HG02571 (cell line): Measurements from ENCODE around the gene DLEC1.
"Not testable (repeated sequence)": the region's sequence is repeated elsewhere in the genome, so short reads cannot be mapped to it uniquely, and the experiment has no call there.

ENCODE experiments used
- ATAC-seq: cut with Tn5 transposase; IDR thresholded peaks from one replicate; pipeline ENCODE4 v1.9.1; 2021; ENCODE audit warnings: mild to moderate bottlenecking, moderate library complexity; ENCODE audit not compliant: unreplicated experiment

DLEC1 gene

DNA sequence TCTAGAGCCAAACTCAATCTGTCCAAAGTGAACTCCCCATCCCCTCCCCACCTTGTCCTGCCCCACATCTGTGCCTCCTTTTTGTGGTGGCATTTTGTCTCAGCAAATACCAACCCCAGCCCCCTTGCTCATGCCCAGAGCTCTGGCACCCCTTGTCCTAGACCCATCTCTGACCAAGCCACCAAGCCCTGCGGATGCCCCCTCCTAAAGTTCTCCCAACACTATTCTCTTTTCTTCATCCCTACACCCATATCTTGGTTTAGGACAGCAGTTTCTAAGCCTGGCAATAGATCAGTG lies 80.2 kb downstream of the DLEC1 start:
- ATAC-seq = no peak

DNA sequence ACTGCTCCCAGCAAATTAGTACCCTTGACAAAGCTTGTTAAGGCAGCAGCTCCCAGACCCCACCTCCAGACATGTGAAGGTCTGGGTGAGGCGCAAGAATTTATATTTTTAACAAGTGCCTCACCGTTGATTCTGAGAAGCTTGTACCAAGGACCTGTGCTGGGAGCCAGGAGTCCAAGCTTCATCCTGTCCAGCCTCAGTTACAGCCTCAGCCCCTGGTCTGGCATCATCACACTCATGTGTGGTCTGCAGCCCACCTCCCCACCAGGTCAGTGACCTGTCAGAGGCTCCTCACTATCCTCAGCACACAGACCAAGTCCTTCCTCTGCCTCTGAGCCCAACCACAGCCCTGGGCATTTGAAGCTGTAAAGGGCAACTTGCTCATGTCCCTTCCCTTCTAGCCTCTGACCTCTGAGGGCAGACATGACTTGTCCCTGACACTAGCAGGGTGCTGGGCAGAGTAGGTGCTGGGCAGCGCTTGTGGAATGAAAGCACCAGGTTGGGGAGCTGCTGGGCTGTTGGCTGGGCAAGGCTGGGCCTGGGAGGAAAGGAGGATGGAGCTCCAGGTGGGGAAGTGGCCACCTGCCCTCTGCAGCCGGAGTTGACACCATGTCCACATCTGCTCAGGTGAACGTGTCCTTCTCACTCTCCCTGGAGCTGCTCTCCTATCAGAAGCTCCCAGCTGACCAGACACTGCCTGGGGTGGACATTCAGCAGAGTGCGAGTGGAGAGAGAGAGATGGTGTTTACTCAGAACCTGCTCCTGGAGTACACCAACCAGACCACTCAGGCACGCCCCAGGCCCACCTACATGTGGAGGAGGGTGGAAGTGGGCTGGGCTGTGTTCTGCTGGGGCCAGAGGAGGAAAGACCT lies 81.0 kb downstream of the DLEC1 start:
- ATAC-seq = no peak

GRCh38 chr3:38120693-38121450 lies 81.9 kb downstream of the DLEC1 start:
- ATAC-seq = no peak

GRCh38 chr3:38121451-38121831 lies 82.4 kb downstream of the DLEC1 start:
- no peak for ATAC-seq

DNA sequence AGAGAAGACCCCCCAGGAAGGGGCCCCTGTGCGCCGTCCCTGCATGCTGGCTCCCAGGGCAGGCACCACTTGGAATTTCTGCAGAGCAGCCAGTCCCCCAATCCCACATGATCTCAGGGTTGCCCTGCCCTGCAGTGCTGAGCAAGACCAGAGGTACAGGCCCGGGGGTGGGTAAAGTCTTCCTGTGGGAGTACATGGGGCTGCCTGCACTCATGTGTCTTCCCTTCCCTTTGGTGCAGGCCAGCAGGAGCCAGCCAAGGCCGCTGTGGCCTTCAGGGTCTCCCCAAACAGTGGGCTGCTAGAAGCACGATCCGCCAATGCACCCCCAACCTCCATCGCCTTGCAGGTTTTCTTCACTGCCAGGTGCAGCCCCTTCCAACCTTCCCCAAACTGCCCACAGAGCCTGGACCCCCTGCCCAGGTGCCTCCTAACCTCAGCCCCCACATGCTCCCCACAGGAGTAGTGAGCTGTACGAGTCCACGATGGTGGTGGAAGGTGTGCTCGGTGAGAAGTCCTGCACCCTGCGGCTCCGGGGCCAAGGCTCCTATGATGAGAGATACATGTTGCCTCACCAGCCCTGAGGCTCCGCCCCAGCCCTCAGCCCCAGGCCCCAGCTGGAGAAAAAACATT lies 82.9 kb downstream of the DLEC1 start:
- ATAC-seq = no peak

GRCh38 chr3:38122712-38123290 lies 83.8 kb downstream of the DLEC1 start:
- no peak for ATAC-seq

GRCh38 chr3:38124324-38125122 lies 85.5 kb downstream of the DLEC1 start:
- ATAC-seq = no peak

GRCh38 chr3:38125305-38126120 lies 86.5 kb downstream of the DLEC1 start:
- ATAC-seq = no peak

GRCh38 chr3:38126121-38126892 lies 87.3 kb downstream of the DLEC1 start:
- no peak for ATAC-seq

DNA sequence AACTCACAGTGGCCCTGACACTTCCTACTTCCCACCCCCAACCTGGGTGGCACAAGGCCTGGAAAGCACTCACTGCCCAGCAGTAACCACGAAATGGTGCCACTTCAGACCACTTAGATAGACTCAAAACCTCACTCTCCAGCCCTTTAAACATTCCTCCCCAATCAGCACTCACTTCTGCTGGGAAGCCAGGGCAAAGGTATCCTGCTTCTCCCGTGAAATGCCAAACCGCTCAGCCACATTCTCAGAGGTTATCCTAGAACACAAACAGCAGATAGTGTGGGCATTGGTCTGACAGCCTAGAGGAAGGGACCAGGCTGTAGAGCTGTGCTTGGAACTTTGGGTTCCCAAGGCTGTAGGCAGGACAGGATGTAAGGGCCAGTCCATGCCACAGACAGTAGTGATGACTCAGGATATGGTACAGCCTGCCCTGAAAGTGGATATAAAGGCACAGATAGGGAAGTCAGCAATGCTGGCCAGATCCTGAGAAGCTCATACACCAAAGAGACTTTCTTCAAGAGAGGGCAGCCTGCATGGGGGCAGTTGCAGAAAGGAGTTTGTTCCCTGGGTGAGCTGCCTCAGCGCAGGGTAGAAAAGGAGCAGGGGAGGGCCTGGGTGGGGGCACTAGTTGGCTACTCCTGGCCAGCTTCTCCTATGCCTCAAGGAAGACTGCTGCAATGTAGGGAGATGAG lies 88.7 kb downstream of the DLEC1 start:
- no peak for ATAC-seq

DNA sequence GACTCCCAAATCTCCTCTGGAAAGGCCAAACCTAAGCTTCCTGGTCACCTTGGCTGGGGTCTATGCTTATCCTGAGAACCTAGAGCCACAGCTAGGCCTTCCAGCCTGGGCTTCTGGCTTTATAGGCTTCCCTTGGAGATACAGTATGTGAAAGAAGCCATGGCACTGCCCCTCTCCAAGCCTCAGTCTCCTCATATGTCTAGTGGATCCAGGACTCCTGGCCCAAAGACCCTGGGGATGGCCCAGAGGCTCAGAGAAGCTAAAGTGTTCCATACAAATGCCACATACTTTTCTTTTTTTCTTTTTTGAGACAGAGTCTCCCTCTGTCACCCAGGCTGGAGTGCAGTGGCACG lies 89.3 kb downstream of the DLEC1 start:
- no peak for ATAC-seq

DNA sequence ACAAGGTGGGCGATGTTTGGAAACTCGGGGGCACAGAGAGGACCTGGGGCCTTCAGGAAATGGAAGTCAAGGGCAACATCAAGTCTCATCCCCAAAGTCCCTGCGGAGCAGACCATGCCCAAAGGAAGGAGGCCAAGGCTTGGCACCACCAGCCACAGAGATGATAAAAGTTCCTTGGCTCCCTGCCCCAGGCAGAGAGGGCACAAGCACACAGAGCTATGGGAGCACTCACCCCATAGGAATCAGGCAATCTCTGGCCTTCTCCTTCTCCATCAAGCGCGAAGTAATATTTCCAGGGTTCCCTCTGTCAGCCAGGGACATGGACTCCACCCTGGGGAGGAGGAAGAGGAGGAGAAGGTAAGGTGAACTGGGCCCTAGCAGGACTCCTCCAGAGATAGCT lies 90.0 kb downstream of the DLEC1 start:
- no peak for ATAC-seq

- no peak for ATAC-seq
These were observed 91.6 kb downstream of the DLEC1 start for GRCh38 chr3:38130631-38131065.

- ATAC-seq = no peak
These were observed 92.8 kb downstream of the DLEC1 start for GRCh38 chr3:38131621-38132369.

DNA sequence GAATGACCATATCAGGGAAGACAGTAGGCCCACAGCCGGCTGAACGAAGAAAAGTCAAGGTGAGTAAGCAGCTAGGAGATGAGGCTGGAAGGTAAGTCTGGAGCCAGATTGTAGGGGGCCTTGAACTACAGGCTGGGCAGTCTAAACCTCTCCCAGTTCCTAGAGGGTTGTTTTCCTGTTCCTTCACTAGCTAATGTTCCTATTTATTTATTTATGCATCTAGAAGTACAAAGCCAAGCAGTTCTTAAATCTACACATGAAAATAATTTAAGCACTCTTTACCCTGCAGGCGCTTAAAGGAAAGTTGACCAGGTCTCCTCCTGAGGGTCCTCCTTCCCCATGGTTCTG lies 94.2 kb downstream of the DLEC1 start:
- no peak for ATAC-seq

DNA sequence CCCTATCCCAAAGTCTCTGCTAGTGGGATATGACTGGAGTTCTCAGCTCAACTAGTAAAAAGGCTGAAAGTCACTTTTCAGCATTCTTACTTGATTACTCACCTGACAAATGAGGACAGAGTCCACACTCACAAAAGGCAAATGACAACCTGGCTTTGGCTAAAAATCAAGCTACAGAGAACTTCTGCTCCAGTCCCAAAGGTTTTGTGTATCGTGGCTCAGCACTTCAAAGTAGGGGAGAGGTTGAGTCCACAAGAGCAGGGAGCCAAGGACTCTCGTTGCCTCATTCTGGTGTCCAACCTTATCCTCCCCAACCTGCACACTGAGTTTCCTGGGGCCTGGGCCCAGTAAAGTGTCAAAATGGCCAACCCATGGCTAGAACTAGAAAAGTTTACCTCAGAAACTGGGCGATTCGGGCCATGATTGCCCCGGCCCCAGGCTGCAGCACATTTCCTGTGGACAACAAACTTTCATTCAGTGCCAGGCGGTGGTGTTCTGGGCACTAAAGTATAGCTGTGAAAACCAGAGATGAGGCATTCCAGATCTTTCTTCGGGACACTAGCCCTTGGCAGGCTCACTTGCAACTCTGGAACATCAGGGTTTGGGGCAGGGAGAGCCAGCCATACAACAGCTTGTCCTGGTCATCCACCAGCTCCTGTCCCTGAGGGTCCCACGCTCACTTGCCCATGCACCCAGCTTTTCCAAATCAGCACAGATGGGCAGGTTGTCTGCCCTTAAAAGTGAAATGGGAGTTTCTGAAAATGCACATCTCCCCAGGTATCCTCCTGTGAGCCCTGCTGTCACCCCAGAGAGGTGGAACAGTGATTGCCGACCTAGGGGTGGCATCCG lies 94.8 kb downstream of the DLEC1 start:
- ATAC-seq = no peak

GRCh38 chr3:38134517-38135143 lies 95.6 kb downstream of the DLEC1 start:
- not testable (repeated sequence) for ATAC-seq
